Psoas muscle (tissue), 8 donors: Measurements from ENCODE around the gene AQR. TPM values are rescaled to one million over a fixed set of nuclear protein-coding genes. Genes with fewer than 3 reads are reported as not detected.

Experiments used
- ATAC-seq, 4 donors: fragments of 200-7000 bp; cut with Tn5 transposase; one replicate each; pipeline ENCODE4 v1.9.1; 2020; ENCODE audit warnings: moderate library complexity in 3 of 4, mild to moderate bottlenecking in 2 of 4
- DNase-seq, 2 donors: peaks; one replicate each; pipeline ENCODE4 v3.0.0-alpha.2; 2020
- H3K27ac ChIP-seq: fragments of 200-600 bp; one replicate; pipeline ENCODE4 v1.8.0; 2022
- H3K27me3 ChIP-seq, 3 donors: fragments of 200-600 bp in 1 of 3; one replicate each; pipeline versions ENCODE4 v1.6.1 to v1.8.0; 2013 to 2022; ENCODE audit warnings: low read length in 2 of 3, mild to moderate bottlenecking in 2 of 3, moderate library complexity in 1 of 3; ENCODE audit not compliant: insufficient read depth in 3 of 3
- H3K36me3 ChIP-seq, 2 donors: fragments of 200-600 bp in 1 of 2; one replicate each; pipeline versions ENCODE4 v1.6.1 to v1.8.0; 2013 to 2022; ENCODE audit warnings: low read depth in 1 of 2, mild to moderate bottlenecking in 1 of 2, moderate library complexity in 1 of 2; ENCODE audit not compliant: insufficient read depth in 1 of 2
- H3K4me1 ChIP-seq: fragments of 200-600 bp; one replicate; pipeline ENCODE4 v1.8.0; 2022
- H3K4me3 ChIP-seq: fragments of 200-600 bp; one replicate; pipeline ENCODE4 v1.8.0; 2022; ENCODE audit warnings: mild to moderate bottlenecking
- H3K9me3 ChIP-seq: fragments of 200-600 bp; one replicate; pipeline ENCODE4 v1.8.0; 2022
- CTCF ChIP-seq: fragments of 200-600 bp; IDR thresholded peaks from one replicate; pipeline ENCODE4 v1.8.0; 2022; ENCODE audit warnings: antibody characterized with exemption
- WGBS, 3 donors: extraction: QIAGEN DNeasy Blood & Tissue Kit; methylation state at CpG; one replicate each; pipeline versions ENCODE4 v1.1.6 to v1.1.7; 2013; 5-methylcytosine and 5-hydroxymethylcytosine counted together
- intact Hi-C, 2 donors: fragments of 100-400 bp; cut with DNase I; formaldehyde crosslinking; loops; one replicate each; pipeline versions ENCODE4 v1.11.0 to v1.14.2; 2022
- polyA plus RNA-seq, 3 donors: library from polyadenylated mRNA; stranded (reverse); fragments of 200-250 nt; gene quantifications; one replicate each; pipeline ENCODE4 v1.2.3, GENCODE V29; 2013
- total RNA-seq, 4 donors: library from RNA; stranded (reverse); fragmentation: NEBNext Ultra II Directional in 2 of 4; extraction: Animal tissue kit (Norgen Biotek cat#: 25700) in 2 of 4; gene quantifications; one replicate each; pipeline versions ENCODE4 v1.2.1 to v1.2.4, GENCODE V29; 2021 to 2023
- donor health status: healthy with polysubstance abuse.
- donor health status: DM: no; HTN: no; CAD: no; lungs with moderate emphysema.
- donor health status: Bipolar disorder and iron deficiency.
- donor health status: healthy.
- donor health status: DM: yes; HTN: yes; CAD: no.
- donor health status: DM: no; HTN: no; CAD: no.
- donor health status: DM: no; HTN: no; CAD: no.
- donor health status: DM: yes; HTN: yes; CAD: no.

The AQR gene
- total and polyA plus RNA-seq, 7 donors, result 3.4 to 12.2 (median 8.4) TPM

DNA sequence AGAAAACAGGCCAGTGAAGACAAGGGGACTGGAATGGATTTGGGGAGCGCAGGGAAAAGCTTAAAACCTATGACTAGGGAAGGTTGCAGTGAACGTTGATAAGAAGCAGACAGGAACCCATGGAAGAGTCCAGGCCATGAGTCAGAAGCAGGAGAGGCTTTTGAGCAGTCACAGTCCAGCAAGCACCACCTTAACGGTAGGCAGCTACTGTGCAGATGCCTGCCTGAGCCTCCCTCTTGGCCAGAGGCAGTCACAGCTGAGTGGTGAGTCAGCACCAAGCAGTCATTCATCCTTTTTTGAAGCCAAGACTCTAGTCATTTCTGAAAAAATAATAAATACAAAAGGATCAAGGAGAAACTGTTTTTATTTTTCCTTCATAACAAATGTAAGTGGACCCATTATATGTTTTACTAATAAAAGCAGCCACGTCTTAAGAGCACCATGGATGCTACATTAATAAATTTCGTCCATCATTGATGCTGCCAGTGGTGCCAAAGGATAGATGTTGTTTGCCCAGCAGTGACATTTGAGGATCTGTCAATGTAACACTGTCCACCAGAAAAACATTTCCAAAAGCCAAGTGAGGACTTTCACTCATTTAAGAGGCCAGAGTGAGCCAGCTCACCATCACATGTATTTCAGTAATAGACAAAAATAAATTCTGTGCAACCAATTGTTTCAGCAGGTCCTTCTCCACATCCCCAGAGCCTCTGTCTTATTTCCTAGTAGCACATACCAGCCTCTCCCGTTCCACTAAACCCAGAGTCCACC is 132.1 kb downstream of the AQR start:
- DNase-seq (no peak), ATAC-seq (peak; percentile 45 to 84 (median 76))
- 37 to 47% (median 37%) methylated on average over 6 of the region's 6 CpGs for WGBS, 3 donors
- Histone ChIP-seq H3K9me3 (no peaks in the 10 kb centered on the region), H3K4me3 (no peak overlapping the region), H3K4me1 (no peaks in the 10 kb centered on the region), H3K36me3 (no peaks in the 10 kb centered on the region), H3K27ac (peak overlapping the region; percentile 40), H3K27me3 (no peaks in the 10 kb centered on the region)
- TF ChIP-seq CTCF, result no peak
- intact Hi-C loops, result loop anchor here in 1 of 2 donors (10.0 kb wide), 1 partner anchor 143 kb away; no protein-coding TSS in a partner anchor

GRCh38 chr15:34828145-34828911 is 141.2 kb downstream of the AQR start:
- no peak for DNase-seq
- Histone ChIP-seq H3K27me3 (no peaks in the 10 kb centered on the region), H3K36me3 (no peaks in the 10 kb centered on the region), H3K27ac (no peak overlapping the region), H3K9me3 (no peaks in the 10 kb centered on the region), H3K4me3 (no peak overlapping the region), H3K4me1 (no peaks in the 10 kb centered on the region)
- intact Hi-C loops, result no loop called here
- ATAC-seq, result no peak
- 80 to 82% (median 81%) methylated on average over 5 of the region's 5 CpGs for WGBS, 3 donors
- TF ChIP-seq CTCF, result no peak

DNA sequence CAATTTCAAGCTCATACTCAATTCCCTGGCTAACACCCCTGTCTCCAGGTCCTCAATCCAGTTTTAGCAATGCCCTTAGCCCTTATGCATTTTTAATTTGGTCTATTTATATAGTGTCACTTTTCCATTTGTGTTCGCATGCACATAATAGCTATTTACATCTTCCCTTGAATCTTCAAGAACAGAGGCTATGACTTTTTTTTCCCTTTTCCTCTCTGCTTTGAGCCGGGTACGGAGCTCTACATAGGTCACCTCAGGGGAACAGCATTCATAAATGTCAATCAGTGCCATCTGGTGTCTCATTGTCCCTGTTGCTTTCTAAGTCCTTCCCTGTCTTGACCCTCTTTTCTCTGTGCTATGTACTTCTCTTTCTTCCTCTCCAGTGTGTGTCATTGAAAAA is 147.7 kb downstream of the AQR start:
- intact Hi-C loops, result no loop called here

GRCh38 chr15:34820110-34820509 is 149.4 kb downstream of the AQR start:
- Histone ChIP-seq H3K4me1 (no peaks in the 10 kb centered on the region), H3K27ac (no peak overlapping the region), H3K9me3 (no peaks in the 10 kb centered on the region), H3K36me3 (no peaks in the 10 kb centered on the region), H3K4me3 (no peak overlapping the region), H3K27me3 (no peaks in the 10 kb centered on the region)
- ATAC-seq (no peak), DNase-seq (no peak)
- TF ChIP-seq CTCF, result no peak
- WGBS, 3 donors, result 82 to 86% (median 86%) methylated on average over 5 of the region's 5 CpGs
- intact Hi-C loops, result no loop called here

More for the DNA sequence above, 147.7 kb downstream of the AQR start:
- ATAC-seq (peak in 2 of 4 donors; percentile 55 to 58), DNase-seq (no peak)
- H3K4me3 ChIP-seq, result no peak overlapping the region
- H3K9me3 ChIP-seq, result no peaks in the 10 kb centered on the region
- H3K27me3 ChIP-seq, result no peaks in the 10 kb centered on the region
- H3K27ac ChIP-seq, result no peak overlapping the region
- 41 to 51% (median 47%) methylated on average over 3 of the region's 3 CpGs for WGBS, 3 donors
- no peaks in the 10 kb centered on the region for H3K4me1 ChIP-seq
- no peak for TF ChIP-seq CTCF
- H3K36me3 ChIP-seq, result no peaks in the 10 kb centered on the region
